ENCODE measurements around the gene PARS2.

PARS2 gene

DNA sequence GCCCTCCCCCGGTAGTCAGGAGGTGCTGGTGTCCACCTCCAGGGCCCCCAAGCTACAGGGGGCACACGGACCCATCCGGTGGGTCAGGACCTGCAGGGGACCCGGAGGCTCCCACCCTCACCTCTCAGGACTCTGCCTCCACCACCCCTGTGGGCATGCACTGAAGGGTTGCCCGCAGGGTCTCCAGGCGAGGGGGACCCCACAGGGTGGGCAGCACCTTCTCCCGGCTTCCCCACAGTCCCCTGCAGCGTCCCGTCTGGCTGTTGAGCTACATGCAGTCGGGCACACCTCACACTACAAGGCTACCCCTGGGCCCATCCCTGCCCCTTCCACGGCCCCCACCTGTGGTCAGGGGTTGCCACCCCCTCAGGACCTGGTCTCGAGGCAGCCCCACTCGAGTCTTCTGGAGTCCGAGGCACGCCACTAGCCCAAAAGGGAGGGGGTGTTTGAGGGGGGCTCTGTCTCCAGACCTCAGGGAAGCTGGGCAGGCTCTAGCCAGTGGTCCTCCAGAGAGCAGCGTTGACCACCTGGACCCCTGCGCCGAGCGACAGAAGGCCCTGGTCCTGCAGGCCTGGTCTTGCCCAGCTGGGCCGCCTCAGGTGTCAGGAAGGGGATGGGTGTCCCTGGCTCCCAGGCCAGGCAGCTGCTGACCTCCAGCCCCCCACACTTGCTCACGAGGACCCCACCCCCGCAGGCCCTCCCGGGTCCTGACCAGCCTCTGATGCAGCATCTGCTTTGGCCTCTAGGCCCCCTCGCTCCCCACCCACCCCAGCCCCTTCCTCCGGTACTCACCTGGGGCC, 9.6 kb downstream of the PARS2 start:
- no peaks in the 10 kb centered on the region for H3K4me1 ChIP-seq (ENCODE audit: low read length)
- H4K20me1 ChIP-seq (ENCODE audit: insufficient read depth, low read length) = no peaks in the 10 kb centered on the region
- H3K27ac ChIP-seq (ENCODE audit: low read length) = no peak overlapping the region
- no peaks in the 10 kb centered on the region for H3K79me2 ChIP-seq (ENCODE audit: low read length)
- H3K36me3 ChIP-seq (replicated peaks; ENCODE audit: insufficient read depth, low read length) = no peaks in the 10 kb centered on the region
- no peak for DNase-seq
- H3K27me3 ChIP-seq (replicated peaks; ENCODE audit: insufficient read depth, low read length) = no peaks in the 10 kb centered on the region
- H3K9me2 ChIP-seq (replicated peaks; ENCODE audit: insufficient read depth, low read length) = no peaks in the 10 kb centered on the region
- H2AFZ ChIP-seq (ENCODE audit: low read length) = no peak overlapping the region
- no peak overlapping the region for H3K9ac ChIP-seq (ENCODE audit: low read length)
- TF ChIP-seq EZH2phosphoT487 (IDR thresholded peaks at IDR 0.05; ENCODE audit: low read length) (no peak), EZH2 (optimal IDR thresholded peaks at IDR 0.05; ENCODE audit: low read depth, low read length) (no peak)
- TF ChIP-seq, protein P1, sequence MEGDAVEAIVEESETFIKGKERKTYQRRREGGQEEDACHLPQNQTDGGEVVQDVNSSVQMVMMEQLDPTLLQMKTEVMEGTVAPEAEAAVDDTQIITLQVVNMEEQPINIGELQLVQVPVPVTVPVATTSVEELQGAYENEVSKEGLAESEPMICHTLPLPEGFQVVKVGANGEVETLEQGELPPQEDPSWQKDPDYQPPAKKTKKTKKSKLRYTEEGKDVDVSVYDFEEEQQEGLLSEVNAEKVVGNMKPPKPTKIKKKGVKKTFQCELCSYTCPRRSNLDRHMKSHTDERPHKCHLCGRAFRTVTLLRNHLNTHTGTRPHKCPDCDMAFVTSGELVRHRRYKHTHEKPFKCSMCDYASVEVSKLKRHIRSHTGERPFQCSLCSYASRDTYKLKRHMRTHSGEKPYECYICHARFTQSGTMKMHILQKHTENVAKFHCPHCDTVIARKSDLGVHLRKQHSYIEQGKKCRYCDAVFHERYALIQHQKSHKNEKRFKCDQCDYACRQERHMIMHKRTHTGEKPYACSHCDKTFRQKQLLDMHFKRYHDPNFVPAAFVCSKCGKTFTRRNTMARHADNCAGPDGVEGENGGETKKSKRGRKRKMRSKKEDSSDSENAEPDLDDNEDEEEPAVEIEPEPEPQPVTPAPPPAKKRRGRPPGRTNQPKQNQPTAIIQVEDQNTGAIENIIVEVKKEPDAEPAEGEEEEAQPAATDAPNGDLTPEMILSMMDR (IDR thresholded peaks at IDR 0.05; ENCODE audit: low read length) = no peak
- no peaks in the 10 kb centered on the region for H3K9me3 ChIP-seq (replicated peaks; ENCODE audit: insufficient read depth, low read length)
- no peak overlapping the region for H3K4me3 ChIP-seq (ENCODE audit: low read length)
- H3K4me2 ChIP-seq (ENCODE audit: low read depth, low read length) = no peak overlapping the region
- no peaks in the 10 kb centered on the region for H3F3A ChIP-seq (ENCODE audit: insufficient read depth, low read length)

DNA sequence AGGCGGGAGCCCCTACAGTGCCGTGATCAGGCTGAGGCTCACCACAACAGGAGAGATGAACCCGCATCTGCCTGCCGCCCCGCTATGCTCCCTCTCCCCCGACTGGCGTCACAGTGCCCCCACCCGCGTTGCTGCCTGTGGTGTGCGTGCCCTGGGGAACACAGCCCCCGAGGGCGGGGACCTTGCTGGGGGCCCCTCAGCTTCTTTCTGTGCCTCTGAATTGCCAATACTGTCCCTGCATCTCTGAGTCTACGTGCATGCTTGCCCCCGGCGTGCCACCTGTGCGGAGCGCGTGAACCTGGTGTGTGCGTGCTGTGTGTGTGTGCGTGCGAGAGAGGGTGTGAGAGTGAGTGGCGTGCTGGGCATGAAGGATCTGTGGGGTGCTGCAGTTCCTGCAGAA, 10.3 kb downstream of the PARS2 start:
- Histone ChIP-seq H2AFZ (ENCODE audit: low read length) (no peak overlapping the region), H3K9ac (ENCODE audit: low read length) (no peak overlapping the region), H3K27me3 (replicated peaks; ENCODE audit: insufficient read depth, low read length) (no peaks in the 10 kb centered on the region)

GRCh38 chr1:54751426-54751825, 12.9 kb downstream of the PARS2 start:
- no peak for DNase-seq
- Histone ChIP-seq H3K4me3 (ENCODE audit: low read length) (no peak overlapping the region), H3K9me2 (replicated peaks; ENCODE audit: insufficient read depth, low read length) (no peaks in the 10 kb centered on the region), H3K79me2 (ENCODE audit: low read length) (no peaks in the 10 kb centered on the region), H3K9me3 (replicated peaks; ENCODE audit: insufficient read depth, low read length) (no peaks in the 10 kb centered on the region), H3K36me3 (replicated peaks; ENCODE audit: insufficient read depth, low read length) (no peaks in the 10 kb centered on the region), H3K4me1 (ENCODE audit: low read length) (no peaks in the 10 kb centered on the region), H2AFZ (ENCODE audit: low read length) (no peak overlapping the region), H4K20me1 (ENCODE audit: insufficient read depth, low read length) (no peaks in the 10 kb centered on the region), H3F3A (ENCODE audit: insufficient read depth, low read length) (no peaks in the 10 kb centered on the region), H3K27ac (ENCODE audit: low read length) (no peak overlapping the region), H3K4me2 (ENCODE audit: low read depth, low read length) (no peak overlapping the region), H3K9ac (ENCODE audit: low read length) (no peak overlapping the region), H3K27me3 (replicated peaks; ENCODE audit: insufficient read depth, low read length) (no peaks in the 10 kb centered on the region)
- no peak for TF ChIP-seq EZH2phosphoT487 (IDR thresholded peaks at IDR 0.05; ENCODE audit: low read length)
- no peak for TF ChIP-seq EZH2 (optimal IDR thresholded peaks at IDR 0.05; ENCODE audit: low read depth, low read length)
- TF ChIP-seq, protein P1 (IDR thresholded peaks at IDR 0.05; ENCODE audit: low read length) = no peak

More for the DNA sequence above, 10.3 kb downstream of the PARS2 start:
- Histone ChIP-seq H3K27ac (ENCODE audit: low read length) (no peak overlapping the region), H3K4me3 (ENCODE audit: low read length) (no peak overlapping the region), H3K9me3 (replicated peaks; ENCODE audit: insufficient read depth, low read length) (no peaks in the 10 kb centered on the region), H3K4me1 (ENCODE audit: low read length) (no peaks in the 10 kb centered on the region), H3F3A (ENCODE audit: insufficient read depth, low read length) (no peaks in the 10 kb centered on the region), H3K36me3 (replicated peaks; ENCODE audit: insufficient read depth, low read length) (no peaks in the 10 kb centered on the region), H3K79me2 (ENCODE audit: low read length) (no peaks in the 10 kb centered on the region), H3K9me2 (replicated peaks; ENCODE audit: insufficient read depth, low read length) (no peaks in the 10 kb centered on the region), H3K4me2 (ENCODE audit: low read depth, low read length) (no peak overlapping the region), H4K20me1 (ENCODE audit: insufficient read depth, low read length) (no peaks in the 10 kb centered on the region)
- no peak for DNase-seq
- no peak for TF ChIP-seq EZH2 (optimal IDR thresholded peaks at IDR 0.05; ENCODE audit: low read depth, low read length)
- TF ChIP-seq EZH2phosphoT487 (IDR thresholded peaks at IDR 0.05; ENCODE audit: low read length) = no peak
- TF ChIP-seq, protein P1 (IDR thresholded peaks at IDR 0.05; ENCODE audit: low read length) = no peak

Measured in MM.1S (cell line).